CD4-positive, alpha-beta T cell treated with Interleukin-15 for 4 hours (primary cell): ENCODE data around the gene GDF2.

ENCODE experiments used
- DNase-seq: peaks from one replicate; pipeline ENCODE4 v3.0.0-alpha.2; 2020; ENCODE audit warnings: low spot score

Gene GDF2

GRCh38 chr10:47333532-47333931, 11.3 kb downstream of the GDF2 start:
- DNase-seq, result no peak

- DNase-seq, result no peak
Measured at GRCh38 chr10:47334466-47335295, 12.4 kb downstream of the GDF2 start.

DNA sequence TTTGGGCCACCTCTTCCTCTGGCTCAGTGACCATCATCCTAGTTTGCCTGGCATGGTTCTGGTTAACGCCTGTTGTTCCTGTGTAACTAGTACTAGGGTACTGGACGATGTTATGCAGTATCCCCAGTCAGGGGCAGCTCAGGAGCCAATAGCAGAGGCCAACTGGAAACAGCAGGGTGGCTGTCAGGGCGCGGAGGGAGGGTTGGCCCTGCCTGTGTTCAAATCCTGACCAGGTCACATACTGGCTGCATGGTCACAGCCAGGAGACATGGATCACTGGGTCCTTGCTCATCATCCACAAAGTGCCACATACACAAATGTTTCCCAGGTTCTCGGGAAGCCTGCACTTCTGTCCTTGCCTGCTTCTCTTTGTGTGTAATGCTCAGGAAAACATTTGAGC, 13.7 kb downstream of the GDF2 start:
- no peak for DNase-seq

DNA sequence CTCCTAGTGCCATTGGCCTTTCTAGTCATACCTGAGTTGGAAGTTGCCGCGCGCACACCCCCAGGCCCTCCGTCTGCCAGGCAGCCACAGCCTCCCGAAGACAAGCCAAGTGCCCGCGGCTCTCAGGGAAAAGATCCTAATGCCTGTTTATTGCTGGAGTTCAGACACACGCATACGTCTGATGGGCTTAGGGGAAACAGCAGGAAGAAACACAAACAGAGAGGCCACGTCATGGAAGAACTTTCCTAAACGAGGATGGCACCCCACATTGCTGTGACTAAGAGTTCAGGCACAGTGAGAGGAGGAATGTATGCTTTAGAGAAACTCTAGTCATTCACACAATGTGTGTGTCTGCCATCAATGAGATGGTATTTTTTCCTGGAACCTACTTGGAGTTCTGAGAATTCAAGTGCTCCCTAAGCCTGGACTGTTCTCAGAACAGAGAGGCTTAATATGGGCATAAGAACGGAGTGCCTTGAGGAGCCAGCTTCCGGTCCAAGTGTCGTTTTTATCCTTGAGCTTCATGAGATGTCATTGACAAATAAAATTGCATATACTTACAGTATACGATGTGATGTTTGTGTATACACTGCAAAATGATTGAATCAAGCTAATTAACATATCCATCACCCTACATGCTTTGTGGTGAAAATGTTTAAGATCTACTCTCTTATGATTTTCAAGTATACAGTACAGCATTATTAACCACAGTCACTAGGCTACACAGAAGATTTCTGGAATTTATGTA, 14.3 kb downstream of the GDF2 start:
- DNase-seq, result no peak

DNA sequence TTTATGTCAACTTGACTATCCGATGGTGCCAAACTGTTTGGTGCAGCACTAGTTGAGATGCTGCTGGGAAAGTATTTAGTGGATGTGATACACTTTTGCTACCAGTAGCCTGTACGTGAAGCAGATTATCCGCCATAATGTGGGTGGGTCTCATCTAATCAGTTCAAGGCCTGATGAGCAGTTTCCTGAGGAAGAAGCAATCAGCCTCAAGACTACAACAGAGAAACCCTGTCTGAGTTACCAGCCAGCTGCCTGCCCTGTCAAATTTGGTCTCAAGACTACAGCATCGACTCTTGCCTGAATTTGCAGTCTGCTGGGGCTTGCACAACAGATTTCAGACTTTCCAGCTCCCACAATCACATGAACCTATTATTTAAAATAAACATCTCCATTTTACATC, 15.1 kb downstream of the GDF2 start:
- DNase-seq, result no peak

- no peak for DNase-seq
Measured at GRCh38 chr10:47339186-47339735, 17.0 kb downstream of the GDF2 start.

- DNase-seq, result no peak
Measured at GRCh38 chr10:47339759-47340607, 17.7 kb downstream of the GDF2 start.

DNA sequence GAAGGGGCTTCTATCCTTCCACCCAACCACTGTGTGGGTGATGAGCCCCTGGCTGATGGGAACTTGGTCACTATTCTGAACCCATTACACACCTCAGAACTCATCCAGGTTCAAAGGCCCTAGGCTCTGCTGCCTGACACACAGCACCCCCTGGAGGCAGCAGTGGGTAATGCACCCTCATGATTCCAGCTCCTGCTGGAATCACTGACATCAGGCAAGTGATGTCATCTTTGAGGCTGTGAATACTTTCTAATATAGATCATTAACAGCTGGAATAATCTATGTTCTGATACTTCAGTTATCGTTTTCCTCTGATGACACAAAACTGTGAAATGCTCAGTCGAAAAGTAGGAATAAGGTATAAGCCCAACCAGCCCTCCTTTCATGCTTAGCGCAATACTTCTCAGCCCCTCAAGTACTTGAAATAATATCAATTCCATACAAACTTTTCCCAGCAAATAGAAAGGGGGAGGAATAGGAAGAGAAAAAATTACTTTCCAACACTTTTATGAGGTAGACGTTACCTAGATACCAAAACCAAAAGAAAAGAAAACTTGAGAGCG, 18.4 kb downstream of the GDF2 start:
- DNase-seq, result peak; percentile 61

GRCh38 chr10:47344996-47345870, 23.0 kb downstream of the GDF2 start:
- no peak for DNase-seq

GRCh38 chr10:47346581-47347302, 24.5 kb downstream of the GDF2 start:
- DNase-seq, result no peak

DNA sequence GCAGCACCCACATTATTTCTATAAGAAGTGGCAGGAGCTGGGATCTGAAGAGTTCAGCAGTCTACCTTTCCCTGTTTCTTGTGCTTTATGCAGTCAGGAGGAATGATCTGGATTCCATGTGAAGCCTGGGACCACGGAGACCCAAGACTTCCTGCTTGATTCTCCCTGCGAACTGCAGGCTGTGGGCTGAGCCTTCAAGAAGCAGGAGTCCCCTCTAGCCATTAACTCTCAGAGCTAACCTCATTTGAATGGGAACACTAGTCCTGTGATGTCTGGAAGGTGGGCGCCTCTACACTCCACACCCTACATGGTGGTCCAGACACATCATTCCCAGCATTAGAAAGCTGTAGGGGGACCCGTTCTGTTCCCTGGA, 25.0 kb downstream of the GDF2 start:
- DNase-seq, result no peak

- no peak for DNase-seq
Measured at GRCh38 chr10:47348138-47348651, 25.9 kb downstream of the GDF2 start, which contains the start of gene RBP3. Gene RBP3, plus strand, starts transcription at chr10:47348363. Its CDS starts 122 bp downstream, at chr10:47348485.

DNA sequence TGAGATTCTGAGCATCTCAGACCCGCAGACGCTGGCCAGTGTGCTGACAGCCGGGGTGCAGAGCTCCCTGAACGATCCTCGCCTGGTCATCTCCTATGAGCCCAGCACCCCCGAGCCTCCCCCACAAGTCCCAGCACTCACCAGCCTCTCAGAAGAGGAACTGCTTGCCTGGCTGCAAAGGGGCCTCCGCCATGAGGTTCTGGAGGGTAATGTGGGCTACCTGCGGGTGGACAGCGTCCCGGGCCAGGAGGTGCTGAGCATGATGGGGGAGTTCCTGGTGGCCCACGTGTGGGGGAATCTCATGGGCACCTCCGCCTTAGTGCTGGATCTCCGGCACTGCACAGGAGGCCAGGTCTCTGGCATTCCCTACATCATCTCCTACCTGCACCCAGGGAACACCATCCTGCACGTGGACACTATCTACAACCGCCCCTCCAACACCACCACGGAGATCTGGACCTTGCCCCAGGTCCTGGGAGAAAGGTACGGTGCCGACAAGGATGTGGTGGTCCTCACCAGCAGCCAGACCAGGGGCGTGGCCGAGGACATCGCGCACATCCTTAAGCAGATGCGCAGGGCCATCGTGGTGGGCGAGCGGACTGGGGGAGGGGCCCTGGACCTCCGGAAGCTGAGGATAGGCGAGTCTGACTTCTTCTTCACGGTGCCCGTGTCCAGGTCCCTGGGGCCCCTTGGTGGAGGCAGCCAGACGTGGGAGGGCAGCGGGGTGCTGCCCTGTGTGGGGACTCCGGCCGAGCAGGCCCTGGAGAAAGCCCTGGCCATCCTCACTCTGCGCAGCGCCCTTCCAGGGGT, 26.6 kb downstream of the GDF2 start:
- DNase-seq, result no peak

- no peak for DNase-seq
Measured at GRCh38 chr10:47349516-47349915, 27.3 kb downstream of the GDF2 start.

DNA sequence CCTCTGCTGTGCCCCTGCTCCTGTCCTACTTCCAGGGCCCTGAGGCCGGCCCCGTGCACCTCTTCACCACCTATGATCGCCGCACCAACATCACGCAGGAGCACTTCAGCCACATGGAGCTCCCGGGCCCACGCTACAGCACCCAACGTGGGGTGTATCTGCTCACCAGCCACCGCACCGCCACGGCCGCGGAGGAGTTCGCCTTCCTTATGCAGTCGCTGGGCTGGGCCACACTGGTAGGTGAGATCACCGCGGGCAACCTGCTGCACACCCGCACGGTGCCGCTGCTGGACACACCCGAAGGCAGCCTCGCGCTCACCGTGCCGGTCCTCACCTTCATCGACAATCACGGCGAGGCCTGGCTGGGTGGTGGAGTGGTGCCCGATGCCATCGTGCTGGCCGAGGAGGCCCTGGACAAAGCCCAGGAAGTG, 27.7 kb downstream of the GDF2 start:
- no peak for DNase-seq

- DNase-seq, result no peak
Measured at GRCh38 chr10:47350671-47351640, 28.7 kb downstream of the GDF2 start.

DNA sequence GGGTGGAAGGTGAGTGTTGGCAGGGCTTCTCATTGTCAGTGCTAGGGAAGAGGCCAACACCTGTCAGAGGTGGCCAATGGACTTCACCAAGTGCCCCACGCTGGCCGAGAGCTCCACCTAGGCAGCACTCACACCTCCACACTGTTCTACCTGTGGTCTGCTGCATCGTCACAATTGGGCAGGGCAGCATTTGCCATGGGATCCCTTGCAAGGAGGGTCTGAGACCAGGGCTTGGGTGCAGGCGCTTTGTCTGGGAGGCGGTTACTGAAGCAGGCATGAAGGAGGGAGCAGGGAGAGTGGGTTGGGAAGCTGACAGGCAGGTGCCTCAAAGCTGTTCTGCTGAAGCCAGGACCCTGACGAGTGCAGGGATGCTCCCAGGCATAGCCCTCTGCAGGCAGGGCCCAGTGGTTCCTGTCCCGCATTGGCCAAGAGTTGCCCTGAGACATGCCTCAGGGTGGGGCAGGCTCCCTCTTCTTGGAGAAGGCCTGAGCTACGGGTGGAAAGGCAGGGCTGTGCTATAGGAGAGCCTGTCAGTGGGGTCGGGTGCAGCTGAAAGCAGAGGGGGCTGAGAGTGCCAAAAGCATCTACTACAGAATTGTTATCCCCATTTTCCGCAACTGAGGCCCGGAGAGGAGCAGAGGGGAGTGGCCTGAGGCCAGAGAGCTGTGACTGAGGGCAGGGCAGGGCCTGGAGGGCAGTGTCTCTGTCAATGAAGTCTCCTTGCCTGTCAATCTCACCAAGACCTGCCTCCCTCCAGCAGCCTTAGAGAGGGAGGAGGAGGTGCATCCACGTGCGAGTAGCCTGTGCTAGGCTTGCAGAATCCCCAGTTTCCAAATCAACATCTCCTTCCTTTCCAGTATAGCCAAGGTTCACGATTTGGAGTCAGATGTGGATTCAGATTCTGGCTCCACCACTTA, 29.9 kb downstream of the GDF2 start:
- no peak for DNase-seq
